Measurements from ENCODE around the gene PSAT1. TPM values are rescaled to one million over a fixed set of nuclear protein-coding genes. Genes with fewer than 3 reads are reported as not detected.

The PSAT1 gene
- total RNA-seq, 2 experiments from 2014 or later = 110 to 112 TPM

Other genes with a start within 250 kb of the PSAT1 start
- gene CEP78, start 61.0 kb upstream of the PSAT1 start, total RNA-seq = 10 to 100 TPM; 59.1 to 62.1 TPM

Data from activated CD8-positive, alpha-beta T cell treated with anti-CD3 and anti-CD28 coated beads, Interleukin-2, amount 10 ng/mL, durations not matched to agents 7 days and 5 days (primary cell).